ENCODE measurements around the gene SORCS1.

GRCh38 chr10:106563384-106563783, 601.1 kb downstream of the SORCS1 start:
- TF ChIP-seq EZH2 (IDR thresholded peaks at IDR 0.05) (no peak), POLR2AphosphoS5 (IDR thresholded peaks at IDR 0.05; ENCODE audit: borderline replicate concordance, low read depth, low read length) (no peak)
